ENCODE measurements around the gene TMC2.

TMC2 gene

DNA sequence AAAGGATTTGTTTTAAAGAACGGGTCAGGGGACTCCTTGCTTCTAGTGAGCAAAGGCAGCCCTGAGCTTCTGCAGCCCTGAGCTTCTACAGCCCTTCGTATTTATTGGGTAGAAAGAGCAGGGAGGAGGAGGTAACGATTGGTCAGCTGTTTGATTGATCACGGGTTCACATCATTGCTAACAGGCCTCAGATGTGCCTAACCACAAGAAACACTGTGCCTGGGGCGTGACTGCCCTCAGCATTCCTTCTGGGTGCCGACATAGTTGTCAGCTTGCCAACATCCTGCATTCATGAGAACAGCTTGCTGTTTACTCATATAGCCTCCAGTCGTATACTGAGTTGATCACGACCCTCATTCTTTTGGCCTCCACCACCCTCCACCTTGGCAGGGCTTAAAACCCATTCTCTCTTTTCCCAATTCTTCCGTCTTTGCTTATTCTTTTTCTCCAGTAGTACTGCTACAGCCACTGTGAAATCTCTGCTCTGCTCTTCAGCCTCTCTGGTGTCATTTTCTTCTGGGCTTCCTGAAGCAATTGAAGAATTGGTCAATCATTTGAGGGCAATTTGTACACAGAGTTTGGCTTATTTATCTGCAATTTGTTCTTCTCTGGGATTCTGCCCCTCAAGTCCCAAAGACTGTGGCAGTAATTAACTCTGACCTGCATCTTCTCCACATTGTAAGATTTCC, 90.6 kb downstream of the TMC2 start:
- H3K27ac ChIP-seq (ENCODE audit: low read depth, low read length): no peak overlapping the region
- H2AFZ ChIP-seq (ENCODE audit: low read depth, low read length, severe bottlenecking): no peak overlapping the region
- no peak overlapping the region for H3K9ac ChIP-seq (ENCODE audit: low read length)
- no peaks in the 10 kb centered on the region for H4K20me1 ChIP-seq (ENCODE audit: low read depth, low read length)
- H3K79me2 ChIP-seq (ENCODE audit: insufficient read depth, low read length): no peaks in the 10 kb centered on the region
- H3K4me3 ChIP-seq (ENCODE audit: insufficient read depth, low read length, poor library complexity, severe bottlenecking): no peak overlapping the region
- no peaks in the 10 kb centered on the region for H3K9me3 ChIP-seq (ENCODE audit: insufficient read depth, low read length)
- no peaks in the 10 kb centered on the region for H3K9me2 ChIP-seq (replicated peaks; ENCODE audit: insufficient read depth, low read length)
- TF ChIP-seq, protein P1, sequence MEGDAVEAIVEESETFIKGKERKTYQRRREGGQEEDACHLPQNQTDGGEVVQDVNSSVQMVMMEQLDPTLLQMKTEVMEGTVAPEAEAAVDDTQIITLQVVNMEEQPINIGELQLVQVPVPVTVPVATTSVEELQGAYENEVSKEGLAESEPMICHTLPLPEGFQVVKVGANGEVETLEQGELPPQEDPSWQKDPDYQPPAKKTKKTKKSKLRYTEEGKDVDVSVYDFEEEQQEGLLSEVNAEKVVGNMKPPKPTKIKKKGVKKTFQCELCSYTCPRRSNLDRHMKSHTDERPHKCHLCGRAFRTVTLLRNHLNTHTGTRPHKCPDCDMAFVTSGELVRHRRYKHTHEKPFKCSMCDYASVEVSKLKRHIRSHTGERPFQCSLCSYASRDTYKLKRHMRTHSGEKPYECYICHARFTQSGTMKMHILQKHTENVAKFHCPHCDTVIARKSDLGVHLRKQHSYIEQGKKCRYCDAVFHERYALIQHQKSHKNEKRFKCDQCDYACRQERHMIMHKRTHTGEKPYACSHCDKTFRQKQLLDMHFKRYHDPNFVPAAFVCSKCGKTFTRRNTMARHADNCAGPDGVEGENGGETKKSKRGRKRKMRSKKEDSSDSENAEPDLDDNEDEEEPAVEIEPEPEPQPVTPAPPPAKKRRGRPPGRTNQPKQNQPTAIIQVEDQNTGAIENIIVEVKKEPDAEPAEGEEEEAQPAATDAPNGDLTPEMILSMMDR (IDR thresholded peaks at IDR 0.05; ENCODE audit: insufficient read depth, low read length, poor library complexity, severe bottlenecking): no peak
- no peak for TF ChIP-seq EZH2phosphoT487 (conservative IDR thresholded peaks at IDR 0.05; ENCODE audit: low read length)
- H3F3A ChIP-seq (ENCODE audit: insufficient read depth): no peaks in the 10 kb centered on the region
- no peak overlapping the region for H3K4me2 ChIP-seq (ENCODE audit: low read depth, low read length, poor library complexity, severe bottlenecking)
- peaks cover 5% of the 10 kb centered on the region; the same call in 1 of the 2 replicates for H3K27me3 ChIP-seq (ENCODE audit: low read length)
- H3K36me3 ChIP-seq (ENCODE audit: low read length): no peaks in the 10 kb centered on the region

- H3K27me3 ChIP-seq (ENCODE audit: low read length): peaks cover 5% of the 10 kb centered on the region; the same call in 1 of the 2 replicates
- no peak overlapping the region for H3K27ac ChIP-seq (ENCODE audit: low read depth, low read length)
- H3K4me3 ChIP-seq (ENCODE audit: insufficient read depth, low read length, poor library complexity, severe bottlenecking): no peak overlapping the region
- H3F3A ChIP-seq (ENCODE audit: insufficient read depth): no peaks in the 10 kb centered on the region
- H2AFZ ChIP-seq (ENCODE audit: low read depth, low read length, severe bottlenecking): no peak overlapping the region
- H3K9ac ChIP-seq (ENCODE audit: low read length): no peak overlapping the region
- no peaks in the 10 kb centered on the region for H3K9me2 ChIP-seq (replicated peaks; ENCODE audit: insufficient read depth, low read length)
- no peak overlapping the region for H3K4me2 ChIP-seq (ENCODE audit: low read depth, low read length, poor library complexity, severe bottlenecking)
- no peaks in the 10 kb centered on the region for H3K9me3 ChIP-seq (ENCODE audit: insufficient read depth, low read length)
- H4K20me1 ChIP-seq (ENCODE audit: low read depth, low read length): no peaks in the 10 kb centered on the region
- H3K79me2 ChIP-seq (ENCODE audit: insufficient read depth, low read length): no peaks in the 10 kb centered on the region
- H3K36me3 ChIP-seq (ENCODE audit: low read length): no peaks in the 10 kb centered on the region
- TF ChIP-seq EZH2phosphoT487 (conservative IDR thresholded peaks at IDR 0.05; ENCODE audit: low read length): no peak
- TF ChIP-seq, protein P1 (IDR thresholded peaks at IDR 0.05; ENCODE audit: insufficient read depth, low read length, poor library complexity, severe bottlenecking): no peak
These were observed 94.9 kb downstream of the TMC2 start for GRCh38 chr20:2631228-2631627.

- H2AFZ ChIP-seq (ENCODE audit: low read depth, low read length, severe bottlenecking): no peak overlapping the region
- H3K9me2 ChIP-seq (replicated peaks; ENCODE audit: insufficient read depth, low read length): no peaks in the 10 kb centered on the region
- TF ChIP-seq EZH2phosphoT487 (conservative IDR thresholded peaks at IDR 0.05; ENCODE audit: low read length): no peak
- H3K4me3 ChIP-seq (ENCODE audit: insufficient read depth, low read length, poor library complexity, severe bottlenecking): no peak overlapping the region
- no peaks in the 10 kb centered on the region for H3K36me3 ChIP-seq (ENCODE audit: low read length)
- H3F3A ChIP-seq (ENCODE audit: insufficient read depth): no peaks in the 10 kb centered on the region
- H3K4me2 ChIP-seq (ENCODE audit: low read depth, low read length, poor library complexity, severe bottlenecking): no peak overlapping the region
- H3K27ac ChIP-seq (ENCODE audit: low read depth, low read length): no peak overlapping the region
- H4K20me1 ChIP-seq (ENCODE audit: low read depth, low read length): no peaks in the 10 kb centered on the region
- H3K79me2 ChIP-seq (ENCODE audit: insufficient read depth, low read length): no peaks in the 10 kb centered on the region
- no peaks in the 10 kb centered on the region for H3K27me3 ChIP-seq (ENCODE audit: low read length)
- no peaks in the 10 kb centered on the region for H3K9me3 ChIP-seq (ENCODE audit: insufficient read depth, low read length)
- no peak overlapping the region for H3K9ac ChIP-seq (ENCODE audit: low read length)
These were observed 97.0 kb downstream of the TMC2 start for GRCh38 chr20:2633381-2633780.

DNA sequence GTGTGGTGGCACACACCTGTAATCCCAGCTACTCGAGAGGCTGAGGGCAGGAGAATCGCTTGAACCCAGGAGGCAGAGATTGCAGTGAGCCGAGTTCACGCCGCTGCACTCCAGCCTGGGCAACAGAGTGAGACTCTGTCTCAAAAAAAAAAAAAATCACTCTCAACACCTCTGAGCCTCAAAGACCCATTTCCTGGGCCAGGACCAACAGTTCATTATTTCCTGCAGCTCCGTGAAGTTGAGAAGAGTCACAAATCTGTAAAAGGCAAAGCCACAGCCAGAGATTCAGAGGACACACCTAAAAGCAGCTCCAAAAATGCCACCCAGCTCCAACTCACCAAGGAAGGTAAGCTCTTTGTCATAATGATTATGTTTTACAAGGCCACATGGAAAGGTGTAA, 100.9 kb downstream of the TMC2 start:
- Histone ChIP-seq H3K9ac (ENCODE audit: low read length) (no peak overlapping the region), H3K9me2 (replicated peaks; ENCODE audit: insufficient read depth, low read length) (no peaks in the 10 kb centered on the region), H3K27ac (ENCODE audit: low read depth, low read length) (no peak overlapping the region), H3F3A (ENCODE audit: insufficient read depth) (no peaks in the 10 kb centered on the region), H3K4me2 (ENCODE audit: low read depth, low read length, poor library complexity, severe bottlenecking) (no peak overlapping the region), H3K27me3 (ENCODE audit: low read length) (no peaks in the 10 kb centered on the region), H3K9me3 (ENCODE audit: insufficient read depth, low read length) (no peaks in the 10 kb centered on the region), H2AFZ (ENCODE audit: low read depth, low read length, severe bottlenecking) (no peak overlapping the region), H3K36me3 (ENCODE audit: low read length) (no peaks in the 10 kb centered on the region), H3K4me3 (ENCODE audit: insufficient read depth, low read length, poor library complexity, severe bottlenecking) (no peak overlapping the region), H3K79me2 (ENCODE audit: insufficient read depth, low read length) (no peaks in the 10 kb centered on the region), H4K20me1 (ENCODE audit: low read depth, low read length) (no peaks in the 10 kb centered on the region)
- TF ChIP-seq EZH2phosphoT487 (conservative IDR thresholded peaks at IDR 0.05; ENCODE audit: low read length): no peak
- TF ChIP-seq, protein P1 (IDR thresholded peaks at IDR 0.05; ENCODE audit: insufficient read depth, low read length, poor library complexity, severe bottlenecking): no peak
